Measurements from ENCODE around the gene TAC3.

- TF ChIP-seq CTCF (IDR thresholded peaks at IDR 0.05; ENCODE audit: borderline replicate concordance, extremely low read depth, low read length, poor library complexity, severe bottlenecking) (no peak), EZH2 (IDR thresholded peaks at IDR 0.05; ENCODE audit: borderline replicate concordance, low read depth, low read length, severe bottlenecking) (no peak)
Observed at GRCh38 chr12:57018906-57019305, 2.6 kb upstream of the TAC3 start.
